Neuron (in vitro differentiated cells): ENCODE measurements around the gene SLC35G4.
"Not testable (repeated sequence)": the region's sequence is repeated elsewhere in the genome, so short reads cannot be mapped to it uniquely, and the experiment has no call there.

ENCODE experiments used
- H2AFZ ChIP-seq: one replicate; pipeline ENCODE4 v1.6.1; 2013; ENCODE audit warnings: low read depth, mild to moderate bottlenecking, inconsistent platforms, low read length, moderate library complexity
- H3K27me3 ChIP-seq: one replicate; pipeline ENCODE4 v1.6.1; 2013; ENCODE audit warnings: low read length; ENCODE audit not compliant: insufficient read depth
- H3K36me3 ChIP-seq: one replicate; pipeline ENCODE4 v1.6.1; 2013; ENCODE audit warnings: low read length; ENCODE audit not compliant: insufficient read depth
- H3K4me1 ChIP-seq: one replicate; pipeline ENCODE4 v1.6.1; 2013; ENCODE audit warnings: low read length; ENCODE audit not compliant: insufficient read depth
- H3K4me3 ChIP-seq: 2 replicates; pipeline ENCODE4 v1.5.1; 2013; ENCODE audit warnings: mild to moderate bottlenecking, low read length, moderate library complexity
- H3K9me3 ChIP-seq: one replicate; pipeline ENCODE4 v1.6.1; 2013; ENCODE audit warnings: low read length

Gene SLC35G4

DNA sequence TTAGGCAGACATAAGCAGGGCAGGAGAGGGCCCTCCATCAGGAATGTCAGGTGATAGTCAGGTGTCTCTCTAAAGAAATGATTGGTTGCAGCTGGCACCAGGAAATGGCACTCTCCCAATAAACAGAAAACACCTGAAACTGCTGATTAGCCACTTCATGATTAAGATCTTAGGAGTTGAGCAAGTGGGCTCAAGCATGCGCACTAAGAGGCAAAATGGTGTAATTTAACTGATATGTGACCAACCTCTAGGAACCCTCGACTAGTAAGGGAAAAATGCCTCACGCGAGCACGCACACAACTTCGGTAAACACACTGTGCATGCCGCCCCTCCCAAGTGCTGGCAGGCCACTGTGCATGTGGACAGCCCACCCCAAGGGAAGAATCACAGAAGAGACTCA, 23.8 kb upstream of the SLC35G4 start:
- Histone ChIP-seq H3K4me3 (no peak overlapping the region), H3K9me3 (no peaks in the 10 kb centered on the region), H3K27me3 (no peaks in the 10 kb centered on the region), H3K4me1 (no peaks in the 10 kb centered on the region), H2AFZ (no peak overlapping the region), H3K36me3 (no peaks in the 10 kb centered on the region)

DNA sequence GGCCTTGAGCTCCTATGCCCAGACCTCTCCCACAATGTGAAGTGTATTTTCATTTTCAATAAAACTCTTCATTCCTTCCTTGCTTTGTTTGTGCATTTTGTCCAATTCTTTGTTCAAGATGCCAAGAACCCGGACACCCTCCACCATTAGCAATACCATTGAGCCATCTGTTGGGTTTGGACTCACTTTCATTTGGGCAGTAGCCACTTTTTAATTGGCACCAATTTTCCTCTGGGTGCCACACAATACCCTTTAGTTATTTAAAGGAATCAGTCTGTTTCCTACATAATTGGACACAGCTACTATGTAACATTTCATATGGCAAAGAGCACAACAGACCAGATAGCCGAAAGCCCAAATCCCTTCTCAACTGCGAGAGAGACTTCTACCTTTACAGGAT, 22.5 kb upstream of the SLC35G4 start:
- H2AFZ ChIP-seq = no peak overlapping the region

DNA sequence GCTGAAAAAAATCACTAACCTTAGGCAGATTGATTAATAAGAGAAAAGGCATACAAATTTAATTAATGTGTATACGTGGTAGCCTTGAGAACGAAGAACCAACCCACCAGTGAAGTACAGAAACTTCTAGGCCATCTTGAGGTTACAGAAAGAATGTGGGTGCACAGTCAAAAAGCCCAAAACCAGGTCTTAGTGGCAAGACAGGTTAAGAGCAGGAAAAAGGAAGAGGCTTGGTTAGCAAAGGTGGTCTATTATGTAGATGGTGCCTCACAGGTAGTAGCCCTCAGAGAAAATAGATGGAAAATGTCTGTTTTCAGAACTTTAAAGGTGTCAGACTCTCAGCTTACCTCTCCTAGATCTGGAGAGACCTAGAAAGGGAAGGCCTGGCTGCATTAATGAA, 22.0 kb upstream of the SLC35G4 start:
- Histone ChIP-seq H3K4me3 (no peak overlapping the region), H3K27me3 (no peaks in the 10 kb centered on the region), H3K9me3 (no peaks in the 10 kb centered on the region), H3K4me1 (no peaks in the 10 kb centered on the region), H2AFZ (no peak overlapping the region), H3K36me3 (no peaks in the 10 kb centered on the region)

More for the DNA sequence above, 22.5 kb upstream of the SLC35G4 start:
- H3K9me3 ChIP-seq = no peaks in the 10 kb centered on the region
- H3K4me3 ChIP-seq = no peak overlapping the region
- H3K36me3 ChIP-seq = no peaks in the 10 kb centered on the region
- no peaks in the 10 kb centered on the region for H3K4me1 ChIP-seq
- H3K27me3 ChIP-seq = no peaks in the 10 kb centered on the region

DNA sequence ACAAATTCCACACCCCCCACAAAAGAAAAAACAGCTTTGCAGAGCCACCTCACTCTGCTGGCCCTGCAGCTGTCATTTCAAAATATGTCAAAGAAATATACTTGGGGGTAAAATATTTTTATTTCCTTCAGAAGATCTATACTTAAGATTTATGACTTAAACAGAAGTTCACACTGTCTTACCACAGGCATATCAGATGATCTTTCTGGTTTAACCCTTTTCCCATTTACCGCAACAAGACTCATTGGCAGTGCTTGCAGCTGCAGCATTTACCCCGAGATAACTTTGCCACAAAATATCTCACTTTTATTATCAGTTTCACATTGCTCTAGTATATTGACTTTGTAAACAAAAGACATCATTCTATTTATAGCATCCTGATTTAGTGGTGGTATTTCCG, 21.6 kb upstream of the SLC35G4 start:
- Histone ChIP-seq H3K36me3 (no peaks in the 10 kb centered on the region), H3K4me1 (no peaks in the 10 kb centered on the region), H3K4me3 (no peak overlapping the region), H3K27me3 (no peaks in the 10 kb centered on the region), H3K9me3 (no peaks in the 10 kb centered on the region), H2AFZ (no peak overlapping the region)

DNA sequence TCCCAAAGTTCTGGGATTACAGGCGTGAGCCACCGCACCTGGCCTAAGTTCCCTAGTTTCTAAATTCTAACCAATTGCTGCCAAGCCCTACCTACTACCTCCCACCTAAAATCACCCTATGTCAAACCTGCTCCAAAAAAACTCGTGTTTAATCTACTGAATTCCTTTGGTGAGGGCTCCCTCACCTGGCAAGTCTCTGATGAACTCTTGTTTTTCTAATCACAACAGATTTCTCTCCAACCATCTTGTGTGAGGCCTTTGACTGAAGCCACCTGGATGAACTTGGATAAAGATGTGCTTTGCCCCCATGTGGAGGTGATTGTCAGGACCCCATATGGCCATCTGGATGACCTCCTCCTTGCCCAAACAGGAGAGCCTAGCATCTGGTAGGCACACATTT, 17.4 kb upstream of the SLC35G4 start:
- H3K36me3 ChIP-seq = no peaks in the 10 kb centered on the region
- H3K4me1 ChIP-seq = no peaks in the 10 kb centered on the region
- no peak overlapping the region for H2AFZ ChIP-seq
- no peaks in the 10 kb centered on the region for H3K27me3 ChIP-seq
- no peak overlapping the region for H3K4me3 ChIP-seq
- H3K9me3 ChIP-seq = no peaks in the 10 kb centered on the region

DNA sequence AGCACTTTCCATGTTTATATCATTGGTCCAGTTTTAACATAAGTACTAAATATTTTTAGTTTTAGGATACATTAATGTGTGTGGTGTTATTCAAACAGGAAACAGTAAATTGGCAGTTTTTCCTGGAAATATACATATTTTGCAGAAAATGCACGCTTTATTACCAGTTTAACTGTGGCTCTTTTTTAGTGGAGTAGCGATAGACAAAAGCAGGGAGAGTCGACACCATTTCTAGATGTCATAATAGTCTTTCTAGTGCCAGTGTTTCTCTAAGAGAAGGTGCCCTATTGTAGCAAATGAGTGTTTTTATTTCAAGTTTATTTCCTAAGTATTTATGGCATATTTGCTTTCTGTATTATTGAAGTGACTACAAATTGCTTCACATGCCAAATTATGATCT, 9.1 kb upstream of the SLC35G4 start:
- no peaks in the 10 kb centered on the region for H3K9me3 ChIP-seq
- no peak overlapping the region for H2AFZ ChIP-seq
- no peak overlapping the region for H3K4me3 ChIP-seq
- H3K4me1 ChIP-seq = no peaks in the 10 kb centered on the region
- H3K27me3 ChIP-seq = no peaks in the 10 kb centered on the region
- H3K36me3 ChIP-seq = no peaks in the 10 kb centered on the region

DNA sequence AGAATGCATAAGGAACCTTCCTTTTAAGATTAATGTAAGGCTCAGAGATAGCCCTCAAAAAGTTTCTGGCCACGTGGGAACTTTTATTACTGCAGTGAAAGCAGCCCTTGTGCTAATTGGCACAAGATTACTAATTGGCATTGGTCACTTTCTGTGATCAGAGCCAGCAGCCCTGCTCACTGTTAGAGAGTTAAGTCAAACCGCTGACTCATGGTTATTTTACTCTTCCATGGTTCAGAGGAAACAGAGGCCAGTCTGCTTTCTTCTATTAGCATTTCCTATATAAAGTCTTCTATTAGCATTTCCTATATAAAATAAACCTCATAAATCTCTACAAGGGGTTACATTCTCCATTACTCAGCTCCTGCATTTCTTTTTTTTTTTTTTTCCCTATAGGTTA, 1.5 kb upstream of the SLC35G4 start:
- Histone ChIP-seq H3K27me3 (no peaks in the 10 kb centered on the region), H3K9me3 (no peaks in the 10 kb centered on the region), H3K36me3 (no peaks in the 10 kb centered on the region), H3K4me3 (no peak overlapping the region), H2AFZ (no peak overlapping the region), H3K4me1 (no peaks in the 10 kb centered on the region)

DNA sequence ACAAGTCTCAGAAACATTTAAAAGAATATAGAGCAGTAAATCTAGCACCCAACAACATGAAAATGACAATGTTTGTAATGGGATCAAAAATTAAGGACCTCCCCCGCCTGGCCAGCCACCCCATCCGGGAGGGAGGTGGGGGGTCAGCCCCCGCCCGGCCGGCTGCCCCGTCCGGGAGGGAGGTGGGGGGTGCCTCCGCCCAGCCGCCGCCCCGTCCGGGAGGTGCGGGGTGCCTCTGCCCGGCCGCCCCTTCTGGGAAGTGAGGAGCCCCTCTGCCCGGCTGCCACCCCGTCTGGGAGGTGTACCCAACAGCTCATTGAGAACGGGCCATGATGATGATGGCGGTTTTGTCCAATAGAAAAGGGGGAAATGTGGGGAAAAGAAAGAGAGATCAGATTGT, 778 bp upstream of the SLC35G4 start:
- not testable (repeated sequence) for H3K36me3 ChIP-seq, H3K9me3 ChIP-seq, H2AFZ ChIP-seq, H3K4me1 ChIP-seq, H3K4me3 ChIP-seq, H3K27me3 ChIP-seq

DNA sequence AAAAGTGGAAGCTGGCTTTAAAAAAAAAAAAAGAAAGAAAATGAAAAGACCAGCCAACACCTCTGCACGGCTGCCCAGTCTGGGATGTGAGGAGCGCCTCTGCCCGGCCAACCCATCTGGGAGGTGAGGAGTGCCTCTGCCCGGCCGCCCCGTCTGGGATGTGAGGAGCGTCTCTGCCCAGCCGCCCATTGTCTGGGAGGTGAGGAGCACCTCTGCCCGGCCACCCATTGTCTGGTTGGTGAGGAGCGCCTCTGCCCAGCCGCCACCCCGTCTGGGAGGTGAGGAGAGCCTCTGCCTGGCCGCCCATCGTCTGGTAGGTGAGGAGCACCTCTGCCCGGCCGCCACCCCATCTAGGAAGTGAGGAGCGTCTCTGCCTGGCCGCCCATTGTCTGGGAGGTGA, 3.7 kb downstream of the SLC35G4 start:
- not testable (repeated sequence) for H3K36me3 ChIP-seq

DNA sequence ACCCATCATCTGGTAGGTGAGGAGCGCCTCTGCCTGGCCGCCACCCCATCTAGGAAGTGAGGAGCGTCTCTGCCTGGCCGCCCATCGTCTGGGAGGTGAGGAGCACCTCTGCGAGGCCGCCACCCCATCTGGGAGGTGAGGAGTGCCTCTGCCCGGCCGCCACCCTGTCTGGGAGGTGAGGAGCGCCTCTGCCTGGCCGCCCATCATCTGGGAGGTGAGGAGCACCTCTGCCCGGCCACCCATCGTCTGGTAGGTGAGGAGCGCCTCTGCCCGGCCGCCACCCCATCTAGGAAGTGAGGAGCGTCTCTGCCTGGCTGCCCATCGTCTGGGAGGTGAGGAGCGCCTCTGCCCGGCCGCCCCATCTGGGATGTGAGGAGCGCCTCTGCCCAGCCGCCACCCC, 4.2 kb downstream of the SLC35G4 start:
- not testable (repeated sequence) for H3K4me1 ChIP-seq, H3K27me3 ChIP-seq, H3K4me3 ChIP-seq, H3K9me3 ChIP-seq, H2AFZ ChIP-seq, H3K36me3 ChIP-seq

More for the DNA sequence above, 3.7 kb downstream of the SLC35G4 start:
- H3K4me3 ChIP-seq, H3K27me3 ChIP-seq, H3K4me1 ChIP-seq, H3K9me3 ChIP-seq, H2AFZ ChIP-seq: not testable (repeated sequence)

DNA sequence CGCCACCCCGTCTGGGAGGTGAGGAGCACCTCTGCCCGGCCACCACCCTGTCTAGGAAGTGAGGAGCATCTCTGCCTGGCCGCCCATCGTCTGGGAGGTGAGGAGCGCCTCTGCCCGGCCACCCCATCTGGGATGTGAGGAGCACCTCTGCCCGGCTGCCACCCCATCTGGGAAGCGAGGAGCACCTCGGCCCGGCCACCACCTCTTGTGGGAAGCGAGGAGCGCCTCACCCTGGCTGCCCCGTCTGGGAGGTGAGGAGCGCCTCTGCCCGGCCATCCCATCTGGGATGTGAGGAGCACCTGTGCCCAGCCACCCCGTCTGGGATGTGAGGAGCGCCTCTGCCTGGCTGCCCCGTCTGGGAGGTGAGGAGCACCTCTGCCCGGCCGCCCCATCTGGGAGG, 4.6 kb downstream of the SLC35G4 start:
- H3K27me3 ChIP-seq, H3K9me3 ChIP-seq, H2AFZ ChIP-seq, H3K4me3 ChIP-seq, H3K36me3 ChIP-seq, H3K4me1 ChIP-seq: not testable (repeated sequence)

DNA sequence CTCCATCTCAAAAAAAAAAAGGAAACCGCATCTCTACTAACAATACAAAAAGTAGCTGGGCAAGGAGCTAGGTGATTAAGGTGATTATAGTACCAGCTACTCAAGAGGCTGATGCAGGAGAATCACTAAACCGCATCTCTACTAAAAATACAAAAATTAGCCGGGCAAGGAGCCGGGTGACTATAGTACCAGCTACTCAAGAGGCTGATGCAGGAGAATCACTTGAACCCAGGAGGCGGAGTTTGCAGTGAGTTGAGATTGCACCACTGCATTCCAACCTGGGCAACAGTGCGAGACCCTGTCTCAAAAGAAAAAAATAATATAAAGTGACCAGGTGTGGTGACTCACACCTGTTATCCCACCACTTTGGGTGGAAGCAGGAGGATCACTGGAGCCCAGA, 5.6 kb downstream of the SLC35G4 start:
- not testable (repeated sequence) for H2AFZ ChIP-seq, H3K9me3 ChIP-seq, H3K4me1 ChIP-seq, H3K36me3 ChIP-seq, H3K4me3 ChIP-seq, H3K27me3 ChIP-seq

DNA sequence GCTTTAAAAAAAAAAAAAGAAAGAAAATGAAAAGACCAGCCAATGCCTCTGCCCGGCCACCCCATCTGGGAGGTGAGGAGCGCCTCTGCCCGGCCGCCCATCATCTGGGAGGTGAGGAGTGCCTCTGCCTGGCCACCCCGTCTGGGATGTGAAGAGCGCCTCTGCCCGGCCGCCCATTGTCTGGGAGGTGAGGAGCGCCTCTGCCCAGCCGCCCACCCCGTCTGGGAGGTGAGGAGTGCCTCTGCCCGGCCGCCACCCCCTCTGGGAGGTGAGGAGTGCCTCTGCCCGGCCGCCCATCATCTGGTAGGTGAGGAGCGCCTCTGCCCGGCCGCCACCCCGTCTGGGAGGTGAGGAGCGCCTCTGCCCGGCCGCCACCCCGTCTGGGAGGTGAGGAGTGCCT, 37.9 kb downstream of the SLC35G4 start:
- not testable (repeated sequence) for H3K36me3 ChIP-seq, H3K4me3 ChIP-seq, H3K27me3 ChIP-seq, H2AFZ ChIP-seq, H3K4me1 ChIP-seq, H3K9me3 ChIP-seq

DNA sequence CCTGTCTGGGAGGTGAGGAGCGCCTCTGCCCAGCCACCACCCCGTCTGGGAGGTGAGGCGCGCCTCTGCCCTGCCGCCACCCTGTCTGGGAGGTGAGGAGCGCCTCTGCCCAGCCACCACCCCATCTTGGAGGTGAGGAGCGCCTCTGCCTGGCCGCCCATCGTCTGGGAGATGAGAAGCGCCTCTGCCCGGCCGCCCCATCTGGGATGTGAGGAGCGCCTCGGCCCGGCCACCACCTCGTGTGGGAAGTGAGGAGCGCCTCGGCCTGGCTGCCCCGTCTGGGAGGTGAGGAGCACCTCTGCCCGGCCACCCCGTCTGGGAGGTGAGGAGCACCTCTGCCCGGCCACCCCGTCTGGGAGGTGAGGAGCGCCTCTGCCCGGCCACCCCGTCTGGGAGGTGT, 38.4 kb downstream of the SLC35G4 start:
- H3K4me3 ChIP-seq, H3K27me3 ChIP-seq, H3K4me1 ChIP-seq, H3K9me3 ChIP-seq, H3K36me3 ChIP-seq, H2AFZ ChIP-seq: not testable (repeated sequence)

DNA sequence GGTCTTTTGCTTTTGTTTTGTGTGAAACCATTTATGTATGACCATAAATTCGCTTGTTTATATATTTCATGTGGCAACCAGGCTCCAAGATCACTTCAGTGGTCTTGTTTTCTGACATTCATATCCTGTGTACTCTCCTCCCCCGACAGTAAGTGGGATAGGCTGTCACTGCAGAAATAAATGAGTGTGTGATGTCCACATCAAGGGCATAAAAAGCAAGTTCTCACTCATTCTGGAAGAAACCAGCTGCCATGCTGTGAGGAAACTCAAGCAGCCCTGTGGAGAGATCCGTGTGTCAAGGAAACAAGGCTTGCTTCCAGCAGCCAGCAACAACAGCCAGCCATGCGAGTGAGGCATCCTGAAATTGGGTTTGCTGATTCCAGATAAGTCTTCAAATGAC, 40.4 kb downstream of the SLC35G4 start:
- Histone ChIP-seq H3K9me3 (no peaks in the 10 kb centered on the region), H3K4me1 (no peaks in the 10 kb centered on the region), H3K27me3 (peaks cover 11% of the 10 kb centered on the region), H3K4me3 (no peak overlapping the region), H3K36me3 (no peaks in the 10 kb centered on the region), H2AFZ (no peak overlapping the region)
